ENCODE results near the gene KDM8. TPM values are rescaled to one million over a fixed set of nuclear protein-coding genes. Genes with fewer than 3 reads are reported as not detected.
"Not testable (repeated sequence)": the region's sequence is repeated elsewhere in the genome, so short reads cannot be mapped to it uniquely, and the experiment has no call there.

Gene KDM8
- total RNA-seq, 8 experiments from 2014 or later: 2.1 to 9.9 (median 4.9) TPM

- ATAC-seq (replicated peaks in 6 of 8): no peak
- 46 to 93% (median 72%) methylated on average over 2 to 7 of the region's 9 CpGs for WGBS, 10 experiments
- H3K27ac ChIP-seq: no peak overlapping the region
- in situ Hi-C loops (cut with MboI; ENCODE audit: low pct_unique_long_range_greater_than_20kb in 2 of 9, low sequenced_read_pairs in 9 of 9, unreplicated experiment in 9 of 9): no loop called here
- H3K4me1 ChIP-seq (replicated peaks in 1 of 2): no peaks in the 10 kb centered on the region
- no peak overlapping the region for H3K4me3 ChIP-seq
Observed at GRCh38 chr16:27195941-27196595, 7.3 kb upstream of the KDM8 start.

- H3K27ac ChIP-seq: no peak overlapping the region
- H3K4me1 ChIP-seq (replicated peaks in 1 of 2): no peaks in the 10 kb centered on the region
- no peak for ATAC-seq (replicated peaks in 6 of 8)
- in situ Hi-C loops (cut with MboI; ENCODE audit: low pct_unique_long_range_greater_than_20kb in 2 of 9, low sequenced_read_pairs in 9 of 9, unreplicated experiment in 9 of 9): no loop called here
- 63 to 100% (median 74%) methylated on average over 2 to 4 of the region's 4 CpGs; no CpG with 5 or more reads in 4 of the 10 experiments for WGBS, 10 experiments
- H3K4me3 ChIP-seq: no peak overlapping the region
Observed at GRCh38 chr16:27197004-27197403, 6.3 kb upstream of the KDM8 start.

DNA sequence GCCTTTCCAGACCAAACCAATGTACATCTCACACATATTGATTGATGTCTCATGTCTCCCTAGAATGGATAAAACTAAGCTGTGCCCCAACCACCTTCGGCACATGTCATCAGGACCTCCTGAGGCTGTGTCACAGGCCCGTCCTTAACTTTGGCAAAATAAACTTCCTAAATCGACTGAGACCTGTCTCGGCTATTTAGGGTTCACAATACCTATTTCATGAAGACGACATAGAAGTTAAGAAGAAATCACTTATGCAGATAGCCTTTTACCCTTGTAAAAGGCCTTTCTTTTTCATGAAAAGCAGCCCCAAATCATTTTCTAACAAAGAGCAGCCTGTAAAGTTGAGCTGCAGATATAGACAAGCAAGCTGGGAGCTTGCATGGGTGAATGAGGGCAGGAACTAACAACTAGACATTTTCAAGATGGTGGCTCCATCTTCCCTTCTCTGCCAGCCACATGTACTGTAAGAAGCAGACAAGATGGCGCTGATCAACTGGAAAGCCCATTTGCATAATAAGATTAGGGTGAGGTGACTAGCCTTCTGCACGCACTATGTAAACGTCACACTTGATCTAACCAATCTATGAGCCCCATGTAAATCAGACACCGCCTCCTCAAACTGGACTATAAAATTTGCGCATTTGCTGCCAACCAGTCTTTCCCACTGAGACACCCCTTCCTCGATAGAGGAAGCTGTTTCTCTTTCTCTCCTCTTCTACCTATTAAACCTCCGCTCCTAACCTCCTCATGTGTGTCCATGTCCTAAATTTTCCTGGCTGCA lies 4.7 kb upstream of the KDM8 start:
- in situ Hi-C loops (cut with MboI; ENCODE audit: low pct_unique_long_range_greater_than_20kb in 2 of 9, low sequenced_read_pairs in 9 of 9, unreplicated experiment in 9 of 9): no loop called here
- no peak for ATAC-seq (replicated peaks in 6 of 8)
- H3K4me3 ChIP-seq: no peak overlapping the region
- WGBS, 10 experiments: 60 to 95% (median 76%) methylated on average over 2 to 11 of the region's 12 CpGs
- peaks cover 0 to 2% of the 10 kb centered on the region in 2 donors for H3K4me1 ChIP-seq (replicated peaks in 1 of 2)
- no peak overlapping the region for H3K27ac ChIP-seq

DNA sequence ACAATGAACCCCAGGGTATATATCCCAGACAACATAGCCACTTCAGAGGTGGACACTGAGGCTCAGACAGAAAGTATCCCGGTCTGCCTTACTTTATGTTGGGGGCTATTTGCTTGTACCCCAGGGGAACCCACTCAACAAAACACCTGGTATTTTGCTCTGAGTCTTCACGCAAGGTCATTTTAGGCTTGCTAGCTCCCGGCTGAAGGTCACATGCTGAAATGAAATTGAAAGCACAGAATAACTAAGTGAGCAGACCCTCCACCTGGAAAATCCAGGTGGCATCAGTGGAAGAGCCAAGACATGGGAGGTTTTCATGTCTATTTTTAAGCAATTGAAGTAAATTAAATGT lies 4.1 kb upstream of the KDM8 start:
- Histone ChIP-seq H3K4me1 (replicated peaks in 1 of 2) (peaks cover 0 to 2% of the 10 kb centered on the region in 2 donors), H3K27ac (no peak overlapping the region), H3K4me3 (no peak overlapping the region)
- 60 to 100% (median 94%) methylated on average over 1 to 3 of the region's 3 CpGs; no CpG with 5 or more reads in 2 of the 10 experiments for WGBS, 10 experiments
- no peak for ATAC-seq (replicated peaks in 6 of 8)
- in situ Hi-C loops (cut with MboI; ENCODE audit: low pct_unique_long_range_greater_than_20kb in 2 of 9, low sequenced_read_pairs in 9 of 9, unreplicated experiment in 9 of 9): no loop called here

GRCh38 chr16:27199736-27200135 lies 3.6 kb upstream of the KDM8 start:
- Histone ChIP-seq H3K4me1 (replicated peaks in 1 of 2) (peaks cover 3 to 6% of the 10 kb centered on the region in 2 donors), H3K4me3 (no peak overlapping the region), H3K27ac (no peak overlapping the region)
- WGBS, 10 experiments: 0 to 71% (median 40%) methylated on average over 1 of the region's 1 CpG; no CpG with 5 or more reads in 4 of the 10 experiments
- in situ Hi-C loops (cut with MboI; ENCODE audit: low pct_unique_long_range_greater_than_20kb in 2 of 9, low sequenced_read_pairs in 9 of 9, unreplicated experiment in 9 of 9): no loop called here
- ATAC-seq (replicated peaks in 6 of 8): no peak

DNA sequence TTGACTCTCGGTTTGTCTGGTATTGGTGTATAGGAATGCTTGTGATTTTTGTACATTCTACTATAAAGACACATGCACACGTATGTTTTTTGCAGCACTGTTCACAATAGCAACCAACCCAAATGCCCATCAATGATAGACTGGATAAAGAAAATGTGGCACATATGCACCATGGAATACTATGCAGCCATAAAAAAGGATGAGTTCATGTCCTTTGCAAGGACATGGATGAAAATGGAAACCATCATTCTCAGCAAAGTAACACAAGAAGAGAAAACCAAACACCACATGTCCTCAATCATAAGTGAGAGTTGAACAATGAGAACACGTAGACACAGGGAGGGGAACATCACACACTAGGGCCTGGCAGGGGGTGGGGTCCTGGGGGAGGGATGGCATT lies 2.4 kb upstream of the KDM8 start:
- ATAC-seq (replicated peaks in 6 of 8); H3K27ac ChIP-seq: not testable (repeated sequence)
- WGBS, 10 experiments: 50 to 100% (median 83%) methylated on average over 1 to 3 of the region's 3 CpGs; no CpG with 5 or more reads in 5 of the 10 experiments

GRCh38 chr16:27202923-27203506 lies 311 bp upstream of the KDM8 start:
- Histone ChIP-seq H3K4me3 (peak overlapping the region; percentile 62 to 94 (median 71)), H3K4me1 (replicated peaks in 1 of 2) (peaks cover 5 to 8% of the 10 kb centered on the region in 2 donors), H3K27ac (peak overlapping the region; percentile 94 to 99)
- ATAC-seq (replicated peaks in 6 of 8): peak; percentile 62 to 78 (median 76)
- WGBS, 10 experiments: 0 to 65% (median 25%) methylated on average over 1 to 10 of the region's 19 CpGs
- in situ Hi-C loops (cut with MboI; ENCODE audit: low pct_unique_long_range_greater_than_20kb in 2 of 9, low sequenced_read_pairs in 9 of 9, unreplicated experiment in 9 of 9): no loop called here

More for the DNA sequence above, 2.4 kb upstream of the KDM8 start:
- H3K4me3 ChIP-seq; in situ Hi-C loops (cut with MboI; ENCODE audit: low pct_unique_long_range_greater_than_20kb in 2 of 9, low sequenced_read_pairs in 9 of 9, unreplicated experiment in 9 of 9); H3K4me1 ChIP-seq (replicated peaks in 1 of 2): not testable (repeated sequence)

- 0 to 96% (median 60%) methylated on average over 1 to 7 of the region's 14 CpGs; no CpG with 5 or more reads in 1 of the 10 experiments for WGBS, 10 experiments
- ATAC-seq (replicated peaks in 6 of 8): no peak
- in situ Hi-C loops (cut with MboI; ENCODE audit: low pct_unique_long_range_greater_than_20kb in 2 of 9, low sequenced_read_pairs in 9 of 9, unreplicated experiment in 9 of 9): no loop called here
Observed at GRCh38 chr16:27204312-27204915, 1.1 kb downstream of the KDM8 start.

DNA sequence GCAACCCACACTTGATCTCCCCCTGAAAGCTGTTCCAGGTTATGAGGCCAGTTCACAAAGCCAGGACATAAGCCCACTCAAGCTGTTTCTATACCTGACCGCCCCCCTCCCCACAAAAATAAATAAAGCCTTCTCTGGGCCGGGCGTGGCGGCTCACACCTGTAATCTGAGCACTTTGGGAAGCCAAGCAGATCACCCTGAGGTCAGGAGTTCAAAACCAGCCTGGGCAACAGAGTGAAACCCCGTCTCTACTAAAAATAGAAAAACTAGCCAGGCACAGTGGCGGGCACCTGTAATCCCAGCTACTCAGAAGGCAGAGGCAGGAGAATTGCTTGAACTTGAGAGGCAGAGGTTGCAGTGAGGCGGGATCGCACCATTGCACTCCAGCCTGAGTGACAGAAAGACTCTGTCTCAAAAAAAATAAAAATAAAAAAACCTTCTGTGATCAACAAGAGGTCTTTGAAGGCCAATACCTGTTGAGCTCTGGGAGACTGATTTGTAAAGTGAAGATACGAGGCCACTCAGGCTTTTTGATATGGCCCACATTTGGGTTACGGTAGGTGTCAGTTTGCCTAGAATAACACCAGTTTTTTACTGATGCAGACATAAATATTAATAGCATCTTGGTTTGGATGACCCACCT lies 2.2 kb downstream of the KDM8 start:
- Histone ChIP-seq H3K4me3 (no peak overlapping the region), H3K27ac (no peak overlapping the region), H3K4me1 (replicated peaks in 1 of 2) (peaks cover 5 to 8% of the 10 kb centered on the region in 2 donors)
- WGBS, 10 experiments: 92 to 100% (median 100%) methylated on average over 1 to 8 of the region's 10 CpGs; no CpG with 5 or more reads in 2 of the 10 experiments
- in situ Hi-C loops (cut with MboI; ENCODE audit: low pct_unique_long_range_greater_than_20kb in 2 of 9, low sequenced_read_pairs in 9 of 9, unreplicated experiment in 9 of 9): no loop called here
- ATAC-seq (replicated peaks in 6 of 8): no peak

More at GRCh38 chr16:27204312-27204915, 1.1 kb downstream of the KDM8 start:
- H3K27ac ChIP-seq: peak overlapping the region; percentile 91 to 94
- peaks cover 5 to 8% of the 10 kb centered on the region in 2 donors for H3K4me1 ChIP-seq (replicated peaks in 1 of 2)
- H3K4me3 ChIP-seq: peak overlapping the region; percentile 59 to 92 (median 67)

GRCh38 chr16:27207121-27207520 lies 3.8 kb downstream of the KDM8 start:
- WGBS, 10 experiments: 80 to 100% (median 89%) methylated on average over 1 to 7 of the region's 10 CpGs; no CpG with 5 or more reads in 5 of the 10 experiments
- not testable (repeated sequence) for H3K4me3 ChIP-seq

GRCh38 chr16:27208081-27208680 lies 4.9 kb downstream of the KDM8 start:
- no peak overlapping the region for H3K4me3 ChIP-seq
- H3K4me1 ChIP-seq (replicated peaks in 1 of 2): peaks cover 5 to 6% of the 10 kb centered on the region in 2 donors
- no peak overlapping the region for H3K27ac ChIP-seq
- in situ Hi-C loops (cut with MboI; ENCODE audit: low pct_unique_long_range_greater_than_20kb in 2 of 9, low sequenced_read_pairs in 9 of 9, unreplicated experiment in 9 of 9): no loop called here
- 60 to 90% (median 76%) methylated on average over 1 to 7 of the region's 8 CpGs; no CpG with 5 or more reads in 5 of the 10 experiments for WGBS, 10 experiments
- no peak for ATAC-seq (replicated peaks in 6 of 8)

More at GRCh38 chr16:27207121-27207520, 3.8 kb downstream of the KDM8 start:
- ATAC-seq (replicated peaks in 6 of 8); H3K27ac ChIP-seq; in situ Hi-C loops (cut with MboI; ENCODE audit: low pct_unique_long_range_greater_than_20kb in 2 of 9, low sequenced_read_pairs in 9 of 9, unreplicated experiment in 9 of 9); H3K4me1 ChIP-seq (replicated peaks in 1 of 2): not testable (repeated sequence)

DNA sequence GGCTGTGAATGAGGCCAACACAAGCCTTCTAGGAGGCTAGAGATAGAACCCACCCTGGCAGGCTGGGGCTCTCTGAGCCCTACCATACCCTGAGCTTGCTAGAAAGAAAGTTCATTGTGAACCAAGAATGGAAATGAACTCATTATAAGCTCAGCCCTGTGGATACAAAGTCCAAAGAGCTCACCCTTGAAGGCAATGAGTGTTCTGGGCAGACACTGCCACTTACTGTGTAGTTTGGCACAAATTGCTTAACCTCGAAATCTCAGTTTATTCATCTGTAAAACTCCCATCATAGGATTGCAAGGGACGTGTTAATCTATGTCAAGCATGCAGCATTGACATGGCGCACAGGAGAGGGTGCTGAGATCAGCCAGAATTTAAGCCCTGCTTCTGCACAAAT lies 5.5 kb downstream of the KDM8 start:
- Histone ChIP-seq H3K4me3 (no peak overlapping the region), H3K4me1 (replicated peaks in 1 of 2) (peaks cover 5 to 6% of the 10 kb centered on the region in 2 donors), H3K27ac (no peak overlapping the region)
- in situ Hi-C loops (cut with MboI; ENCODE audit: low pct_unique_long_range_greater_than_20kb in 2 of 9, low sequenced_read_pairs in 9 of 9, unreplicated experiment in 9 of 9): no loop called here
- 67 to 94% (median 83%) methylated on average over 1 to 3 of the region's 3 CpGs; no CpG with 5 or more reads in 3 of the 10 experiments for WGBS, 10 experiments
- ATAC-seq (replicated peaks in 6 of 8): no peak
